WI38 (cell line): ENCODE measurements around the gene SP100.

Experiments used
- H3K4me3 ChIP-seq: 2 replicates; pipeline ENCODE4 v1.5.1; 2011; ENCODE audit warnings: low read depth, mild to moderate bottlenecking, control low read depth, low read length
- CTCF ChIP-seq: IDR thresholded peaks from 2 replicates; pipeline ENCODE4 v1.5.1; 2012; ENCODE audit warnings: low read depth, mild to moderate bottlenecking, control low read depth, low read length

The SP100 gene

GRCh38 chr2:230494980-230495379, 79.0 kb downstream of the SP100 start:
- no peak overlapping the region for H3K4me3 ChIP-seq
- no peak for TF ChIP-seq CTCF

GRCh38 chr2:230496891-230497290, 80.9 kb downstream of the SP100 start:
- no peak overlapping the region for H3K4me3 ChIP-seq
- no peak for TF ChIP-seq CTCF

DNA sequence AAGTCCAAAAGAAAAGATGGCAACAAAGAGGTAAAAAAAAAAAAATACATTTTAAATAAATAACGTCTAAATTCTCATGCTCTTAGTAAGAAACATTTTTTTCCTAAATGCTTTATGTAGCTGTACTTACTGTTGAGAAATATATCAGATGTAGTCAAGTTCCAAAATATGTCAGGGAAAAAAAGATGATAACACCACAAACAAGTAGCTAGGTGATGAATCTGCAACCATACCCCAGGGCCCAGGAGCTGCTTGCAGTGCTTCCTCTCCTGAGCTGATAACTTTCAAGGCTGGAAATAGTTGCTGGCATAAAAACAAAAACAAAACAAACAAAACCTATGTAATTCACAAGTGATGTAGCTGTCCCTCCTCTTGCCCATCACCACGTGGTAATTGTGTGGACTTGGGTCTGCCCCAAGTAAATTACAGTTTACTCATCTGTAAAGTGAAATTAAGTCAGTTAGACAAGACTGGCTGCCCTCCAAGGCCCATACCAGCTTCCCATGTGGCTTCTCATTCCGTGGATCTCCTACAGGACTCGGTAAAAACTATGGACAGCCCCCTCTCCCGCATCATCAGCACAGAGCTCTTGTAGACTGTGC, 82.6 kb downstream of the SP100 start:
- H3K4me3 ChIP-seq = no peak overlapping the region
- TF ChIP-seq CTCF = no peak

DNA sequence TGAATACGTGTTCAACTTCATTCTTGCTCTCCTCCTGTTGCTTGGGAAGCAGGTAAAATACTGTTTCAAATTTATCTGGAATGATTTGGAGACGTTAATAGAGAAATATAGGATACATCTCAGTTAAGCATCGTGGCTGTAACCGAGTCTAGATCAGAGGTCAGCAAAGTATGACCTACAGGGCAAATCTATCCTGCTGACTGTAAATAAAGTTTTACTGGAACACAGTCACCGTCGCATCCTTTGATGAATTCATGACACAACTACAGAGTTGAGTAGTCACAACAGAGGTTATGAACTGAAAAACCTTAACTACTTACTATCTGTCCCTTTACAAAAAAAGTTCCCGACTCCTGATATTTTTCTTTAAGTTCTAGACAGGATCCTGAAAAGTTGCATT, 86.6 kb downstream of the SP100 start:
- H3K4me3 ChIP-seq = no peak overlapping the region
- TF ChIP-seq CTCF = no peak

- H3K4me3 ChIP-seq = no peak overlapping the region
- no peak for TF ChIP-seq CTCF
These were observed 87.8 kb downstream of the SP100 start for GRCh38 chr2:230503798-230504197.

GRCh38 chr2:230505162-230505561, 89.2 kb downstream of the SP100 start:
- H3K4me3 ChIP-seq = no peak overlapping the region
- no peak for TF ChIP-seq CTCF

- no peak for TF ChIP-seq CTCF
- no peak overlapping the region for H3K4me3 ChIP-seq
These were observed 97.2 kb downstream of the SP100 start for GRCh38 chr2:230512955-230513748.
